Gastrocnemius medialis (tissue), 4 donors: ENCODE data around the gene LRRTM1. TPM values are rescaled to one million over a fixed set of nuclear protein-coding genes. Genes with fewer than 3 reads are reported as not detected.

Experiments used
- ATAC-seq, 2 donors: fragments of 150-250 bp; one replicate each; pipeline ENCODE4 v1.9.1; 2016
- DNase-seq, 2 donors: peaks; one replicate each; pipeline ENCODE4 v3.0.0-alpha.2; 2019
- H3K27ac ChIP-seq, 4 donors: fragments of 200-600 bp; sonication (generic); 1 replicate in 1 of 4; 2 replicates in 3 of 4; pipeline ENCODE4 v1.5.1; 2016 to 2018; ENCODE audit warnings: mild to moderate bottlenecking in 2 of 4, moderate library complexity in 1 of 4
- H3K27me3 ChIP-seq, 3 donors: fragments of 200-600 bp; sonication (generic) in 2 of 3; 1 replicate in 1 of 3; 2 replicates in 2 of 3; pipeline versions ENCODE4 v1.5.1 to v1.6.0; 2016 to 2019; ENCODE audit warnings: mild to moderate bottlenecking in 1 of 3, moderate library complexity in 1 of 3
- H3K36me3 ChIP-seq, 2 donors: fragments of 200-600 bp; sonication (generic) in 1 of 2; one replicate each; pipeline ENCODE4 v1.5.1; 2017 to 2018
- H3K4me1 ChIP-seq, 2 donors: fragments of 200-600 bp; sonication (generic) in 1 of 2; one replicate each; pipeline ENCODE4 v1.5.1; 2016 to 2017; ENCODE audit warnings: mild to moderate bottlenecking in 2 of 2
- H3K4me3 ChIP-seq, 4 donors: fragments of 200-600 bp; sonication (generic) in 3 of 4; 1 replicate in 1 of 4; 2 replicates in 3 of 4; pipeline ENCODE4 v1.5.1; 2016 to 2019; ENCODE audit warnings: mild to moderate bottlenecking in 2 of 4
- H3K9me3 ChIP-seq, 3 donors: fragments of 200-600 bp; sonication (generic) in 2 of 3; 1 replicate in 1 of 3; 2 replicates in 2 of 3; pipeline ENCODE4 v1.5.1; 2016 to 2019
- POLR2A ChIP-seq, 2 donors: fragments of 450-650 bp; IDR thresholded peaks; one replicate each; pipeline ENCODE4 v1.6.1; 2017; ENCODE audit warnings: antibody characterized with exemption in 2 of 2, mild to moderate bottlenecking in 2 of 2, moderate library complexity in 2 of 2
- in situ Hi-C, 4 donors: fragments of 200-750 bp; cut with MboI; loops; one replicate each; pipeline versions ENCODE4 v1.15.0 to v1.8.0; 2017; ENCODE audit warnings: low sequenced_read_pairs in 4 of 4
- intact Hi-C: fragments of 100-400 bp; cut with DNase I; formaldehyde crosslinking; loops from one replicate; pipeline ENCODE4 v1.15.1; 2023; ENCODE audit warnings: low total_unique reads
- total RNA-seq, 4 donors: library from RNA; depleted of rRNA; stranded (reverse); fragments of >200 nt; gene quantifications; one replicate each; pipeline versions ENCODE4 v1.1.0 to v1.2.3, GENCODE V29; 2016
- TF ChIP-seq, protein P1 (sequence below), 5 experiments: fragments of 450-650 bp in 3 of 5; fragments of 200-600 bp in 2 of 5; sonication (generic) in 2 of 5; IDR thresholded peaks in 4 of 5; conservative IDR thresholded peaks in 1 of 5; 1 replicate in 4 of 5; 2 replicates in 1 of 5; pipeline ENCODE4 v1.5.1; 2016 to 2019; ENCODE audit warnings: antibody characterized with exemption in 5 of 5, mild to moderate bottlenecking in 3 of 5, moderate library complexity in 3 of 5

The LRRTM1 gene
- total RNA-seq, 4 donors from 2014 or later: not detected

DNA sequence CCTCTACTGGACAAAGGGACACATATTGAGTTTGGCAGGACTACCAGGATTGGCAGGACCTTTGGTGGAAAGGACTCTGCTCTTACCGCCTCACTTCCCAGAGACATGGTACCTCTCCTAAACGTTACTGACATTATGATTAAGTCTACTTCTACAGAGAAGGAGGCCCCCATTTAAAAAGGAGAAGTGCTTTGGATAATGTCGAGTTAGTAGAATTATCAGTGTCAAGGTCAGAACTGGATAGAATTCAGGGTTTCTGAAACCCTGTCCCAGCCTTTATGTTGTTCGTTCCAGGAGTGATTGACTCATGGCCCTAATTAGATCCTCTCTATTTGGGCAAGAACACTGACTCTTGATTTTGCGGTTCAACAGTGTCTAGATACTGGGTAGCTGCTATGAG lies 45.8 kb downstream of the LRRTM1 start:
- Histone ChIP-seq H3K9me3 (no peaks in the 10 kb centered on the region), H3K27ac (no peak overlapping the region), H3K4me1 (no peaks in the 10 kb centered on the region), H3K36me3 (no peaks in the 10 kb centered on the region), H3K27me3 (no peaks in the 10 kb centered on the region), H3K4me3 (no peak overlapping the region)
- in situ Hi-C loops: no loop called here
- DNase-seq: no peak
- ATAC-seq: no peak
- TF ChIP-seq, protein P1, sequence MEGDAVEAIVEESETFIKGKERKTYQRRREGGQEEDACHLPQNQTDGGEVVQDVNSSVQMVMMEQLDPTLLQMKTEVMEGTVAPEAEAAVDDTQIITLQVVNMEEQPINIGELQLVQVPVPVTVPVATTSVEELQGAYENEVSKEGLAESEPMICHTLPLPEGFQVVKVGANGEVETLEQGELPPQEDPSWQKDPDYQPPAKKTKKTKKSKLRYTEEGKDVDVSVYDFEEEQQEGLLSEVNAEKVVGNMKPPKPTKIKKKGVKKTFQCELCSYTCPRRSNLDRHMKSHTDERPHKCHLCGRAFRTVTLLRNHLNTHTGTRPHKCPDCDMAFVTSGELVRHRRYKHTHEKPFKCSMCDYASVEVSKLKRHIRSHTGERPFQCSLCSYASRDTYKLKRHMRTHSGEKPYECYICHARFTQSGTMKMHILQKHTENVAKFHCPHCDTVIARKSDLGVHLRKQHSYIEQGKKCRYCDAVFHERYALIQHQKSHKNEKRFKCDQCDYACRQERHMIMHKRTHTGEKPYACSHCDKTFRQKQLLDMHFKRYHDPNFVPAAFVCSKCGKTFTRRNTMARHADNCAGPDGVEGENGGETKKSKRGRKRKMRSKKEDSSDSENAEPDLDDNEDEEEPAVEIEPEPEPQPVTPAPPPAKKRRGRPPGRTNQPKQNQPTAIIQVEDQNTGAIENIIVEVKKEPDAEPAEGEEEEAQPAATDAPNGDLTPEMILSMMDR (IDR thresholded peaks at IDR 0.05 in 4 of 5, conservative IDR thresholded peaks at IDR 0.05 in 1 of 5): no peak
- no peak for TF ChIP-seq POLR2A (IDR thresholded peaks at IDR 0.05)
- intact Hi-C loops: no loop called here

DNA sequence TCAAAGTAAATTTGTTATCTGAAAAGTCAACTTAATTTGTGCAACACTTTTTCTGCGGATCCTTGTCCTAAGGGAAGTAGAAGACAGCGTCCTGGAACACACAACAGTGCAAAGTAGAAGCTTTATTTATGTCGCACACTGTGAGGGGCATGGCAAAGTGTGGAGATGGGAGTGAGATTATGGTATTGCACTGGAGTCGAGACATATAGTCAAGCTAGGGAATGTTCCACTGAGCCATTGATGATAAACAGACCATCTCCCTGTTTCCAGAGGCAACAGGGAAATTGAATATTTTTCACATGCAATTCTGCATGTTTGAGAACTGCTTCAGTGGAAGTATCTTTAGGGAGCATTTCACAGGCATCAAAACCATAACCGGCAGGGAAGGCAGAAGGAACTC lies 46.2 kb downstream of the LRRTM1 start:
- Histone ChIP-seq H3K4me1 (no peaks in the 10 kb centered on the region), H3K27ac (no peak overlapping the region), H3K9me3 (no peaks in the 10 kb centered on the region), H3K4me3 (no peak overlapping the region), H3K27me3 (no peaks in the 10 kb centered on the region), H3K36me3 (no peaks in the 10 kb centered on the region)
- DNase-seq: no peak
- in situ Hi-C loops (no loop called here), intact Hi-C loops (no loop called here)
- ATAC-seq: no peak
- TF ChIP-seq POLR2A (IDR thresholded peaks at IDR 0.05): no peak
- TF ChIP-seq, protein P1 (IDR thresholded peaks at IDR 0.05 in 4 of 5, conservative IDR thresholded peaks at IDR 0.05 in 1 of 5): no peak

DNA sequence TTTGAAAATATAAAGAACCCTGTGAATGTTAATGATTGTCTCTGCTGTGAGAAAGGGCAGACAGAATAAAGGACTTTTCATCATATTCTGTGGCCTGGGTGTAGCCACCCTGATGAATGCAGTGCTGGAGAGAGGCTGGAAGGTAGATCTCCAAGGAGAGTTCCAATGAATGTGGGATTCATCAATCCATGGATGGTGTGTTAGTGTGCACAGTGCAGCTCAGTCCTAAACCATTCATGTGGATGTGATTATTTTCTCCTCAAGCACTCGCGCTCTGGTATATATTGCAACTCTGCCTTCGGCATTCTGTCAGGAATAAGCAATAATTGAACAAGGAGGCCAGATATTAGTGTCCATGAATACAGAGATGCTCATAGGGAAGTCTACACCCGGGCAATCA lies 47.1 kb downstream of the LRRTM1 start:
- ATAC-seq: no peak
- H3K36me3 ChIP-seq: no peaks in the 10 kb centered on the region
- no peak for TF ChIP-seq POLR2A (IDR thresholded peaks at IDR 0.05)
- TF ChIP-seq, protein P1 (IDR thresholded peaks at IDR 0.05 in 4 of 5, conservative IDR thresholded peaks at IDR 0.05 in 1 of 5): no peak
- DNase-seq: no peak
- H3K27me3 ChIP-seq: no peaks in the 10 kb centered on the region
- no peaks in the 10 kb centered on the region for H3K9me3 ChIP-seq
- intact Hi-C loops: no loop called here
- H3K27ac ChIP-seq: no peak overlapping the region
- H3K4me1 ChIP-seq: no peaks in the 10 kb centered on the region
- H3K4me3 ChIP-seq: no peak overlapping the region
- in situ Hi-C loops: no loop called here

DNA sequence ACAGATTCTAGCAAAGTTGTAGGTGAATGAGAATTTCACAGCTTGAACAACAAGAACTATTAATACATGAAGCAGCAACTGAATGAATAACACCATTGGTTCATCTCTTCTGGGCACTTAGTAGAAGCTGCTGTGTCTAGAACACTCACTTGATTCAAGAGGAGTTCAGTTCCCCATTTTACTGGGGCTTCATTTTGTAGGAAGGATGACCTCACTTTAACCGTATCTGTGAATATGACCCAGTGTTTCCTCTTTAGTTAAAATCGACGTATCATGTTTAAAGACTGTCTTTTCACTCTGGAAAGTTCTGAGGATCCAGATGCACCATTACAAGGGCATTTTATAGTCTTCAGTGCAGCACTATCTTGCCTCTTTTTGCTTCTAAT lies 47.8 kb downstream of the LRRTM1 start:
- no peaks in the 10 kb centered on the region for H3K9me3 ChIP-seq
- in situ Hi-C loops: no loop called here
- intact Hi-C loops: no loop called here
- H3K36me3 ChIP-seq: no peaks in the 10 kb centered on the region
- ATAC-seq: no peak
- H3K27me3 ChIP-seq: no peaks in the 10 kb centered on the region
- H3K27ac ChIP-seq: no peak overlapping the region
- peaks cover 0 to 5% of the 10 kb centered on the region in 2 donors for H3K4me1 ChIP-seq
- DNase-seq: no peak
- H3K4me3 ChIP-seq: no peak overlapping the region
- TF ChIP-seq, protein P1 (IDR thresholded peaks at IDR 0.05 in 4 of 5, conservative IDR thresholded peaks at IDR 0.05 in 1 of 5): no peak
- TF ChIP-seq POLR2A (IDR thresholded peaks at IDR 0.05): no peak
